Putamen (tissue), 1 donor: ENCODE results near the gene HIC2.
A peak's percentile ranks its signal among the peaks of the same experiment; 100 is the strongest.
"Not testable (repeated sequence)": the region's sequence is repeated elsewhere in the genome, so short reads cannot be mapped to it uniquely, and the experiment has no call there.

Experiments used
- DNase-seq: peaks from one replicate; pipeline ENCODE4 v3.0.0-alpha.2; 2016; ENCODE audit warnings: low spot score

Gene HIC2

DNA sequence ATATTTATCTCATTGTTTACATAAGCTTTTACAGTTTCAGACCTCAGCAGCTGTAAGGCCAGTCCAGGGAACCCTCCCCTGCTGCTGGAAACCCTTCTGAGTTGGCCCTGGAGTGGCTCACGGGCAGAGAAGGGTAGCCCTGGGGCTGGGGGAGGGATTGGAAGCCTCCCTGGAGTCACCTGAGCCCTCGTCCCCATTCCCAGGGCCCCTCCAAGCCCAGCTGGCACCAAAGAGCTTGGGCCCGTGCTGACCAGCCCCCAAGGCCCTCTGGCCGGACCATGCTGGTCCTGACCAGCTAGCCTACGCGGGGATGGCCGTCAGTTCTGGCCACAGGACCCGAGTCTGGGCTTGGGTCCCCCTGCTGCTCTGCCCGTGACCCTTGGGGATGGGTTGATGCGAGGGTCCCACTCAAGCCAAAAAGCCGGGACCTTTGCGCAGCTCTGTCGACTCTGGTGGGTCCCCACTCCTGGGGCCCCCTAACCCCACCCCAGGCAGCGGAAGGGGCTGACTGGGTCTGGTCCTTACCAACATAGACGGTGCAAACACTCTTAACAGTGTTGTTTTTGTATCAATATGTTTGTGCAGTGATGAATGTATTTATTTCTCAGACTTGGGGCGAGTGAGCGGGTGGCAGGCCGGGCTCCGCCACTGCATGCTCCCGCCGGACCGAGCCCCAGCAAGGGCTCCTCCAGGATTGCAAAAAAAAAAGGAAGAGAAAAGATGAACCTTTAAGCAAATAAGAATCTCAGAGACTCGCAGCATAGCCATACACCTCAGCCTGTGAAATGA is 32.6 kb downstream of the HIC2 start:
- no peak for DNase-seq

DNA sequence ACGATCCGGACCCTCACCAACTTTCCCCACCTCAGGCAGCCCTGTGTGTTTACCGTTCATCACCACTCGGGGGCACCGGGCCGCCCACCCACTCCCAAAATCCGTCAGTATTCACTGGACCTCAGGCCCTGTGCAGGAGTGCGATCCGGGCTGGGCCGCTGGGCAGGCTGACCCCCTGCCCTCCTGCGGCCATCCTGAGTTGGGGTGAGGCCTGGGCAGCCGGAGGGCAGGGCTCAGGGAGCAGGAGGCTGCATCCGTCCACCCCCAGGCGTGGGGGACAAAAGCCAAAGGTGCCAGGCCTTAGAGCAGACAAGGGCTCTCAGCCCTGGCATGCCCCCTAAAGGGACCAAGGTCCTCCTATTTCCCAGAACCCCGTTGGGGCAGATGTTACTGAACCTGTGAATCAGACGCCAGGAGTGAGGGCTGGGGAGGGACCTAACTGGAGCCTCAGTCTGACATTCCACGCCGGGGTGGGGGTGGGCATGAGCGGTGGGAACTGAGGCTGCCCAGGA is 33.2 kb downstream of the HIC2 start:
- DNase-seq: no peak

- no peak for DNase-seq
Observed at GRCh38 chr22:21450858-21451353, 33.7 kb downstream of the HIC2 start.

GRCh38 chr22:21451545-21452520 is 34.7 kb downstream of the HIC2 start:
- no peak for DNase-seq

DNA sequence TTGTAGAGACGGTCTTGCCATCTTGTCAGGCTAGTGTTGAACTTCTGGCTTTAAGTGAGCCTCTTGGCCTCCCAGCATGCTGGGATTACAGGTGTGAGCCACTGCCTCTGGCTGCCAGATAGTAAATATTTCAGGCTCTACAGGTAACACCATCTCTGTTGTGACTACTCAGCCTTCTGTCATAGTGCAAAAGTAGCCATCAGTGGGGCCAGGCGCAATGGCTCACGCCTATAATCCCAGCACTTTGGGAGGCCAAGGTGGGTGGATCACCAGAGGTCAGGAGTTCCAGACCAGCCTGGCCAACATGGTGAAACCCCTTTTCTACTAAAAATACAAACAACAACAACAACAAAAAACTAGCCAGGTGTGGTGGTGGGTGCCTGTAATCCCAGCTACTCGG is 35.5 kb downstream of the HIC2 start:
- not testable (repeated sequence) for DNase-seq

- not testable (repeated sequence) for DNase-seq
Observed at GRCh38 chr22:21454998-21455333, 37.8 kb downstream of the HIC2 start.

GRCh38 chr22:21455334-21456089 is 38.3 kb downstream of the HIC2 start:
- no peak for DNase-seq

- no peak for DNase-seq
Observed at GRCh38 chr22:21457023-21457787, 40.0 kb downstream of the HIC2 start.

GRCh38 chr22:21462672-21463071 is 45.5 kb downstream of the HIC2 start:
- not testable (repeated sequence) for DNase-seq

DNA sequence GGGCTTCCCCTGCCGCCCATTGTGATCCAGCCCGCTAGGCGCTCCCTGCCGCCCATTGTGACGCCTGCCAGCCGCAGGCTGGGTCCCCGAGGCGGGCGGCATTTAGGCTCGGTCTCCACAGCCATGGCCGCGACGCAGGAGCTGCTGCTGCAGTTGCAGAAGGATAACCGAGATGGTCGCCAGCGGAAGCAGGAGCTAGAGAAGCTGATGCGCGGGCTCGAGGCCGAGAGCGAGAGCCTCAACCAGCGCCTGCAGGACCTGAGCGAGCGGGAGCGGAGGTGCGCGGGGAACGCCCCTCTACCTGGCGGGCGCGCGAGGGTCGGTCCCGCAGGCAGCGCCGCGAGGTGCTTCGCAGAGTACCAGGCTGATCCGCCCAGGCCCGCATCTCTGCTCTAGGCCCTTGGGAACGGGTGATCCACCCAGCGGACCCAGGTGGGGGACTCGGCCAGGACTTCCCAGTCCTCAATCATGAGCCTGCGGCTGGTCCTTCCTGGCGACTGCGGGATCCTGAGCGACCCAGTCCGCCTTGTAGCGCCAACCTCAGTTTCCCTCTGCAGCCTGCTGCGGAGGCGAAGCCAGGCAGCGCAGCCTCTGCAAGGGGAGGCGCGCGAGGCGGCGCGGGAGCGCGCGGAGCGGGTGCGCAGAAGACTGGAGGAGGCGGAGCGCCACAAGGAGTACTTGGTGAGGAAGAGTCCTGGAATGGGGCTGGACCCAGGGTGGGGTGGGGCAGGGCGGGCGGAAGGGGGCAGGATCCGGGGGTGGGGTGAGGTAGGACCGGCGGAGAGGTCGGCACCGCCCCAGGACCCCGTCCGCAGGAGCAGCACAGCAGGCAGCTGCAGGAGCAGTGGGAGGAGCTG is 50.4 kb downstream of the HIC2 start, which contains the start of gene TMEM191C:
TMEM191C (plus strand) TSS at position 51 of the 857 bp plus-strand sequence; CDS start at position 124, 73 bp downstream.
- not testable (repeated sequence) for DNase-seq

GRCh38 chr22:21468194-21469096 is 51.3 kb downstream of the HIC2 start:
- peak; percentile 76 for DNase-seq

- DNase-seq: not testable (repeated sequence)
Observed at GRCh38 chr22:21469097-21469994, 52.2 kb downstream of the HIC2 start.

DNA sequence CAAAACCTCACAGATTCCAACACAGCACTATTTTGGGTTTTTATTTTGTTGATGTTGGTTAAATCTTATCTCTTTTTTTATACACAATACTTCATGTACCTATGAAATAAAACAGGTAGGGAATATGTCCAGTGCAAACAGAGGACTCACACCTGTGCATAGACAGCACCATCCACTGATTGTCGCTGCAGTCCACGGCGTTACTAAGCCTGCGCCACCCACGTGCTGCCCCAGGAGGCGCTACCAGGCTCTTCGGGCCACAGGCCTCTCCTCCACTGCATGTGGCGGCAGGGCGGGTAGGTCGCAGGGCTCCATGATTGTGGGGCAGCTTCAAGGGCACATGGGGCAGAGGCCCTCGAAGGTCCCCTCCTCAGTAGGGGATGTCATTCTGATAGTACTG is 55.8 kb downstream of the HIC2 start:
- not testable (repeated sequence) for DNase-seq

DNA sequence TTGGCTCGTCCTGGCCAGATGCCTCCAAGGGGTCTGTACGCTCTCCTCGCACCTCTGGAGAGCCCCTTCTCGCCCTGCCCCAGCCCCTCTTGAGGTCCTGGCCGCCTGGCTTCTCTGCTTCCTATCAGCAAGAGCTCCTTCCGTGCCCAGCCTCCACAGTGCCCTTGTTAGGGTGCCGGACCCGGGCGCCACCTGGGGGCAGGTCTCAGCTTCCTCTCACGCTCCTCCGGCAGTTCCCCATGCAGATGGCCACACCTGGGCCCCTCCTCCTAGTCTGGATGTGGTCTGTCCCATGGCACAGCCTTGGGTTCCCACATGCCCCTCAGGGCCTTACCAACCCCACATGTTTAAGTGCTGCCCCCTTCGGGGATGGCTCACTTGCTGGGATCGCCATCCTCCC is 56.5 kb downstream of the HIC2 start:
- DNase-seq: not testable (repeated sequence)

DNA sequence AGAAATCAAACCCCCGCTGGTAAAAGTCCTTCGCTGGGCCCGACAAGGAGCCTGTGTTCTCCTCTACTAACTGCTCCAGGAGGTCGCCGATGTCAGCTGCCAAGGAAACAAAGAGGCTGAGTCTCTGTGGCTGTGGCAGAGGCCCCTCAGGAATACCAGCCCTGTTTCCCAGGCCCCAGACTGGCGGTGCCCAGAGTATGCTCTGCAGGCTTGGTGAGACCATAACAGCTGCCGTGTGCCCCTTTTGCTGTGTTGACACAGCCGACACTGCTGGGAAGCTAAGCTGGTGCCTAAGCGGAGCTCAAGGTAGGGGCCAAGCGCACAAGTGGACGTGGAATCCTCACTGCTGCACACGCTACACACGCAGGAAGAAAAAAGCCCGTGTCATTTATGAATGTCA is 66.9 kb downstream of the HIC2 start:
- DNase-seq: not testable (repeated sequence)

- not testable (repeated sequence) for DNase-seq
Observed at GRCh38 chr22:21487723-21488122, 70.6 kb downstream of the HIC2 start.

GRCh38 chr22:21489149-21489680 is 72.0 kb downstream of the HIC2 start:
- not testable (repeated sequence) for DNase-seq
